Regular cardiac myocyte (primary cell): ENCODE measurements around the gene SNX24. TPM values are rescaled to one million over a fixed set of nuclear protein-coding genes. Genes with fewer than 3 reads are reported as not detected.

ENCODE experiments used
- total RNA-seq: library from RNA; depleted of rRNA; stranded (reverse); fragments of >200 nt; gene quantifications from 2 replicates; pipeline ENCODE4 v1.2.3, GENCODE V29; 2014

The SNX24 gene
- 19.0 and 22.6 TPM in 2 replicates for total RNA-seq

GRCh38 chr5:122845229-122846050 lies at the start of gene SNX24:
Gene SNX24, plus strand, starts transcription at chr5:122845613. Its CDS starts 21 bp downstream, at chr5:122845634.

GRCh38 chr5:123036391-123037103 lies 191.1 kb downstream of the SNX24 start, which contains the start of gene PPIC:
Gene PPIC, minus strand, starts transcription at chr5:123036725. Its CDS starts 100 bp downstream, at chr5:123036625.

Other genes with a start within 250 kb of the SNX24 start
- gene SNX2, start 70.5 kb upstream of the SNX24 start, total RNA-seq: 84.2 and 113 TPM in 2 replicates
- 54.4 and 88.0 TPM in 2 replicates for gene PPIC, start 191.1 kb downstream of the SNX24 start, total RNA-seq
- under 0.01 and 0.56 TPM in 2 replicates for gene PRDM6, start 243.6 kb downstream of the SNX24 start, total RNA-seq